ENCODE data around the gene SERGEF. TPM values are rescaled to one million over a fixed set of nuclear protein-coding genes. Genes with fewer than 3 reads are reported as not detected.

SERGEF gene
- total and polyA plus RNA-seq, 10 of the 15 experiments (the other 5 are each of a cell fraction or from before 2014, with no cell fraction given): 14.6 to 27.8 (median 22.4) TPM

GRCh38 chr11:17812865-17813187 is 200.0 kb downstream of the SERGEF start:
- H4K20me1 ChIP-seq (ENCODE audit: control insufficient read depth, insufficient read depth): no peaks in the 10 kb centered on the region
- no peaks in the 10 kb centered on the region for H3K9me3 ChIP-seq (replicated peaks; ENCODE audit: control insufficient read depth, insufficient read depth, low read length)
- H3K4me2 ChIP-seq (ENCODE audit: control insufficient read depth, insufficient read depth): no peak overlapping the region
- no peaks in the 10 kb centered on the region for H3K27me3 ChIP-seq (replicated peaks in 1 of 2; ENCODE audit: control insufficient read depth in 2 of 2, insufficient read depth in 2 of 2, low read length in 1 of 2)
- no peaks in the 10 kb centered on the region for H3K36me3 ChIP-seq (ENCODE audit: control insufficient read depth in 2 of 2, insufficient read depth in 2 of 2, low read length in 1 of 2)
- intact Hi-C loops (cut with micrococcal nuclease; ENCODE audit: unreplicated experiment) (no loop called here), in situ Hi-C loops (cut with MboI) (no loop called here)
- BruUV-seq (replicated peaks): no TSS peak
- CTCF ChIA-PET: interaction anchor here (1.9 kb wide), 1 partner anchor 82 kb away, joined by 6 read pairs; no protein-coding TSS in a partner anchor
- DNase-seq (ENCODE audit: low read depth, low spot score): no peak
- no peak for ATAC-seq
- H3K4me3 ChIP-seq: no peak overlapping the region
- SMC1A ChIA-PET (ENCODE audit: uncharacterized antibody, unreplicated experiment): interaction anchor here (1.3 kb wide), 1 partner anchor 10 kb away, joined by 4 read pairs; no protein-coding TSS in a partner anchor
- no peak overlapping the region for H2AFZ ChIP-seq (ENCODE audit: control insufficient read depth, low read depth, low read length)
- no peak for FAIRE-seq
- no peak overlapping the region for H3K9ac ChIP-seq (ENCODE audit: control insufficient read depth, insufficient read depth, low read length)
- no peaks in the 10 kb centered on the region for H3K4me1 ChIP-seq (ENCODE audit: control insufficient read depth, insufficient read depth, low read length)
- RAD21 ChIA-PET (ENCODE audit: unreplicated experiment): no interaction called here
- POLR2A ChIA-PET: no interaction called here
- WGBS (ENCODE audit: insufficient coverage, insufficient replicate concordance, low lambda C conversion rate, missing lambda C conversion rate): 96% methylated on average over 4 of the region's 4 CpGs
- H3K27ac ChIP-seq (ENCODE audit: control insufficient read depth, insufficient read depth): no peak overlapping the region
- no peaks in the 10 kb centered on the region for H3K79me2 ChIP-seq (ENCODE audit: control insufficient read depth, insufficient read depth, low read length)
- TF ChIP-seq USF2 (IDR thresholded peaks at IDR 0.05; ENCODE audit: borderline replicate concordance, low read depth, low read length) (no peak), KDM1A (IDR thresholded peaks at IDR 0.05; ENCODE audit: borderline replicate concordance) (no peak), MYC (IDR thresholded peaks at IDR 0.05; ENCODE audit: insufficient read depth, insufficient read length, insufficient replicate concordance, low read length, severe bottlenecking) (no peak), RB1 (IDR thresholded peaks at IDR 0.05; ENCODE audit: borderline replicate concordance) (no peak), ATF3 (IDR thresholded peaks at IDR 0.05; ENCODE audit: borderline replicate concordance, extremely low read depth, low read depth, low read length) (no peak), FOXK2 (IDR thresholded peaks at IDR 0.05) (no peak), SIN3A (IDR thresholded peaks at IDR 0.05; ENCODE audit: low read depth, low read length) (no peak), RUNX3 (IDR thresholded peaks at IDR 0.05; ENCODE audit: low read length) (no peak), MXI1 (IDR thresholded peaks at IDR 0.05; ENCODE audit: low read depth, low read length) (no peak), FOXM1 (IDR thresholded peaks at IDR 0.05; ENCODE audit: low read depth, low read length) (no peak), PML (IDR thresholded peaks at IDR 0.05; ENCODE audit: low read length) (no peak), MTA2 (IDR thresholded peaks at IDR 0.05; ENCODE audit: low read depth) (no peak), NR2F1 (conservative IDR thresholded peaks at IDR 0.05) (no peak), ZNF207 (IDR thresholded peaks at IDR 0.05; ENCODE audit: borderline replicate concordance) (no peak), TBL1XR1 (IDR thresholded peaks at IDR 0.05; ENCODE audit: low read depth, low read length) (no peak), ZBTB4 (CRISPR knock-in tag; IDR thresholded peaks at IDR 0.05) (no peak), TAF1 (IDR thresholded peaks at IDR 0.05; ENCODE audit: borderline replicate concordance, low read depth, low read length) (no peak)
- TF ChIP-seq, protein P1, sequence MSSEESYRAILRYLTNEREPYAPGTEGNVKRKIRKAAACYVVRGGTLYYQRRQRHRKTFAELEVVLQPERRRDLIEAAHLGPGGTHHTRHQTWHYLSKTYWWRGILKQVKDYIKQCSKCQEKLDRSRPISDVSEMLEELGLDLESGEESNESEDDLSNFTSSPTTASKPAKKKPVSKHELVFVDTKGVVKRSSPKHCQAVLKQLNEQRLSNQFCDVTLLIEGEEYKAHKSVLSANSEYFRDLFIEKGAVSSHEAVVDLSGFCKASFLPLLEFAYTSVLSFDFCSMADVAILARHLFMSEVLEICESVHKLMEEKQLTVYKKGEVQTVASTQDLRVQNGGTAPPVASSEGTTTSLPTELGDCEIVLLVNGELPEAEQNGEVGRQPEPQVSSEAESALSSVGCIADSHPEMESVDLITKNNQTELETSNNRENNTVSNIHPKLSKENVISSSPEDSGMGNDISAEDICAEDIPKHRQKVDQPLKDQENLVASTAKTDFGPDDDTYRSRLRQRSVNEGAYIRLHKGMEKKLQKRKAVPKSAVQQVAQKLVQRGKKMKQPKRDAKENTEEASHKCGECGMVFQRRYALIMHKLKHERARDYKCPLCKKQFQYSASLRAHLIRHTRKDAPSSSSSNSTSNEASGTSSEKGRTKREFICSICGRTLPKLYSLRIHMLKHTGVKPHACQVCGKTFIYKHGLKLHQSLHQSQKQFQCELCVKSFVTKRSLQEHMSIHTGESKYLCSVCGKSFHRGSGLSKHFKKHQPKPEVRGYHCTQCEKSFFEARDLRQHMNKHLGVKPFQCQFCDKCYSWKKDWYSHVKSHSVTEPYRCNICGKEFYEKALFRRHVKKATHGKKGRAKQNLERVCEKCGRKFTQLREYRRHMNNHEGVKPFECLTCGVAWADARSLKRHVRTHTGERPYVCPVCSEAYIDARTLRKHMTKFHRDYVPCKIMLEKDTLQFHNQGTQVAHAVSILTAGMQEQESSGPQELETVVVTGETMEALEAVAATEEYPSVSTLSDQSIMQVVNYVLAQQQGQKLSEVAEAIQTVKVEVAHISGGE (CRISPR knock-in tag; IDR thresholded peaks at IDR 0.05): no peak
